K562 (cell line): ENCODE results near the gene CLNK.

Source experiments
- CTCF ChIP-seq, 3 experiments: IDR thresholded peaks in 2 of 3; conservative IDR thresholded peaks in 1 of 3; 2 replicates each; pipeline ENCODE4 v1.5.1; 2011 to 2012; ENCODE audit warnings: low read length in 3 of 3, mild to moderate bottlenecking in 3 of 3, control low read depth in 2 of 3, improper control_type of control experiment in 1 of 3, inconsistent platforms in 1 of 3, low read depth in 1 of 3, mixed read lengths in 1 of 3, moderate library complexity in 1 of 3; ENCODE audit not compliant: insufficient read depth in 2 of 3
- ETV5 ChIP-seq: sonication (generic); formaldehyde crosslinking; IDR thresholded peaks from 2 replicates; pipeline ENCODE4 v1.4.0; 2020; ENCODE audit warnings: low read depth, mild to moderate bottlenecking, missing genetic modification reagents
- FOXA1 ChIP-seq: fragments of 450-650 bp; IDR thresholded peaks from 2 replicates; pipeline ENCODE4 v1.6.1; 2016; ENCODE audit warnings: mild to moderate bottlenecking, borderline replicate concordance
- JUNB ChIP-seq: fragments of 450-650 bp; formaldehyde crosslinking; conservative IDR thresholded peaks from 2 replicates; pipeline ENCODE4 v1.4.0; 2020; ENCODE audit warnings: mild to moderate bottlenecking
- NFIC ChIP-seq: fragments of 450-650 bp; IDR thresholded peaks from 2 replicates; pipeline ENCODE4 v1.6.1; 2017; ENCODE audit warnings: mild to moderate bottlenecking, inconsistent platforms
- PCBP2 ChIP-seq: fragments of 200-400 bp; formaldehyde crosslinking; IDR thresholded peaks from 2 replicates; pipeline ENCODE4 v1.6.1; 2018; ENCODE audit warnings: low read length, low read depth, mild to moderate bottlenecking, moderate library complexity; ENCODE audit not compliant: poor library complexity, severe bottlenecking
- SRF ChIP-seq, 2 experiments: fragments of 250-450, 450-650 bp in 1 of 2; sonication (Bioruptor Pico) in 1 of 2; sonication (generic) in 1 of 2; formaldehyde crosslinking; IDR thresholded peaks; 2 replicates each; pipeline versions ENCODE4 v1.5.0 to v1.5.1; 2020 to 2022; ENCODE audit warnings: mild to moderate bottlenecking in 1 of 2, missing genetic modification reagents in 1 of 2
- THAP7 ChIP-seq: fragments of 250-450 bp; sonication (Bioruptor Pico); IDR thresholded peaks from 2 replicates; pipeline ENCODE4 v1.5.0; 2021
- ZNF24 ChIP-seq: fragments of 450-650 bp; IDR thresholded peaks from 2 replicates; pipeline ENCODE4 v1.6.1; 2016
- ZNF436 ChIP-seq: fragments of 250-450, 450-650 bp; sonication (Bioruptor Pico); formaldehyde crosslinking; IDR thresholded peaks from 2 replicates; pipeline ENCODE4 v1.7.0; 2020; ENCODE audit warnings: mild to moderate bottlenecking
- ZNF655 ChIP-seq: fragments of 250-450 bp; sonication (Bioruptor Pico); IDR thresholded peaks from 2 replicates; pipeline ENCODE4 v1.5.0; 2021

GRCh38 chr4:10458177-10458576, 226.4 kb downstream of the CLNK start:
- TF ChIP-seq PCBP2 (no peak), FOXA1 (no peak), CTCF (IDR thresholded peaks at IDR 0.05 in 2 of 3, conservative IDR thresholded peaks at IDR 0.05 in 1 of 3; ENCODE audit: insufficient read depth in 2 of 3, low read depth in 1 of 3, low read length in 3 of 3) (no peak), ZNF24 (no peak), NFIC (no peak), THAP7 (no peak), ZNF655 (CRISPR knock-in tag) (no peak), ETV5 (CRISPR knock-in tag) (0 out of 2 replicates have a peak, but pooled peaks have one; percentile 19), JUNB (no peak), SRF (CRISPR knock-in tag; IDR thresholded peaks at IDR 0.05) (no peak), ZNF436 (CRISPR knock-in tag) (no peak)
